IMR-90 (cell line): ENCODE data around the gene ANG.

Source experiments
- CTCF ChIP-seq: conservative IDR thresholded peaks from 2 replicates; pipeline ENCODE4 v1.5.1; 2012; ENCODE audit warnings: mild to moderate bottlenecking, low read depth, low read length, improper control_type of control experiment
- MAFK ChIP-seq: IDR thresholded peaks from 2 replicates; pipeline ENCODE4 v1.6.1; 2012; ENCODE audit warnings: low read depth, low read length, improper control_type of control experiment
- MAZ ChIP-seq: IDR thresholded peaks from 2 replicates; pipeline ENCODE4 v1.6.1; 2012; ENCODE audit warnings: low read depth, mild to moderate bottlenecking, low read length, improper control_type of control experiment, moderate library complexity, borderline replicate concordance
- MXI1 ChIP-seq: IDR thresholded peaks from 2 replicates; pipeline ENCODE4 v1.6.1; 2012; ENCODE audit warnings: low read depth, mild to moderate bottlenecking, low read length, moderate library complexity, borderline replicate concordance
- POLR2A ChIP-seq: IDR thresholded peaks from 2 replicates; pipeline ENCODE4 v1.6.1; 2012; ENCODE audit warnings: mild to moderate bottlenecking, low read depth, low read length

DNA sequence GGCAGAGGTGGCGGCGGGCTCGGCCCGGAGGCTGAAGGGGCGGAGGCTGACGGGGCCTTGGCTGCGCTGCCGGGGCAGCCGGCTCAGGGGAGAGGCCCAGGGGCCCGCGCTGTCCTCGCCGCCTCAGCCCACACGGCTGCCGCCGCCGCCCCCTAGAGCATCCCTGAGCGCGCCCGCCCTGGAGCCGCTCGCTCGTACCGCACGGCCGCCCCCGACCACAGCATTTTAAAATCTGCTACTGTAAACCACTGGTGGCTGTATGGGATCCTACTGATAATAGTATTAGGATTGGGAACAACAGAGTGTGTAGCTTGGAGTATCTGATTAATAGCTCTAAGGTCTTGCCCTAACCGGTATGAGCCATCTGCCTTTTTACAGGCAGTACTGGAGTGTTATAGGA lies 34.9 kb downstream of the ANG start:
- TF ChIP-seq POLR2A (no peak), MXI1 (no peak), CTCF (no peak), MAZ (no peak), MAFK (no peak)
